ENCODE data around the gene CREB3.

CREB3 gene

GRCh38 chr9:35732185-35732799, at the start of gene CREB3, which contains the start of gene TLN1:
Gene CREB3, plus strand, starts transcription at chr9:35732666. Its CDS starts 107 bp downstream, at chr9:35732773.
Gene TLN1, minus strand, starts transcription at chr9:35732195. Its CDS starts 6,501 bp downstream, at chr9:35725694.
- peak; percentile 93 for DNase-seq (ENCODE audit: low read depth)

GRCh38 chr9:35683323-35683722, 49.1 kb upstream of the CREB3 start:
- DNase-seq (ENCODE audit: low read depth) = no peak

GRCh38 chr9:35684921-35685320, 47.5 kb upstream of the CREB3 start:
- DNase-seq (ENCODE audit: low read depth) = no peak

GRCh38 chr9:35685506-35685905, 47.0 kb upstream of the CREB3 start:
- DNase-seq (ENCODE audit: low read depth) = no peak

- DNase-seq (ENCODE audit: low read depth) = no peak
Observed at GRCh38 chr9:35686222-35687203, 46.0 kb upstream of the CREB3 start.

- DNase-seq (ENCODE audit: low read depth) = no peak
Observed at GRCh38 chr9:35687306-35687705, 45.2 kb upstream of the CREB3 start.

- DNase-seq (ENCODE audit: low read depth) = no peak
Observed at GRCh38 chr9:35687972-35688557, 44.4 kb upstream of the CREB3 start.

- no peak for DNase-seq (ENCODE audit: low read depth)
Observed at GRCh38 chr9:35688558-35689541, 43.6 kb upstream of the CREB3 start.

GRCh38 chr9:35689542-35690293, 42.7 kb upstream of the CREB3 start, which contains the start of gene TPM2:
Gene TPM2, minus strand, starts transcription at chr9:35689925. Its CDS starts 108 bp downstream, at chr9:35689817.
- DNase-seq (ENCODE audit: low read depth) = no peak

- no peak for DNase-seq (ENCODE audit: low read depth)
Observed at GRCh38 chr9:35690294-35690613, 42.2 kb upstream of the CREB3 start.

- no peak for DNase-seq (ENCODE audit: low read depth)
Observed at GRCh38 chr9:35690614-35691333, 41.7 kb upstream of the CREB3 start.

- no peak for DNase-seq (ENCODE audit: low read depth)
Observed at GRCh38 chr9:35691334-35691650, 41.2 kb upstream of the CREB3 start.

- DNase-seq (ENCODE audit: low read depth) = no peak
Observed at GRCh38 chr9:35691757-35692301, 40.6 kb upstream of the CREB3 start.

GRCh38 chr9:35695943-35696401, 36.5 kb upstream of the CREB3 start:
- no peak for DNase-seq (ENCODE audit: low read depth)

GRCh38 chr9:35696520-35697215, 35.8 kb upstream of the CREB3 start:
- no peak for DNase-seq (ENCODE audit: low read depth)

GRCh38 chr9:35697486-35697885, 35.0 kb upstream of the CREB3 start:
- DNase-seq (ENCODE audit: low read depth) = no peak

- no peak for DNase-seq (ENCODE audit: low read depth)
Observed at GRCh38 chr9:35698231-35698630, 34.2 kb upstream of the CREB3 start.

GRCh38 chr9:35700031-35700430, 32.4 kb upstream of the CREB3 start:
- no peak for DNase-seq (ENCODE audit: low read depth)

- no peak for DNase-seq (ENCODE audit: low read depth)
Observed at GRCh38 chr9:35700942-35701341, 31.5 kb upstream of the CREB3 start.
